Activated CD8-positive, alpha-beta T cell treated with anti-CD3 and anti-CD28 coated beads for 36 hours (primary cell): Measurements from ENCODE around the gene LRP3. TPM values are rescaled to one million over a fixed set of nuclear protein-coding genes. Genes with fewer than 3 reads are reported as not detected.
A peak's percentile ranks its signal among the peaks of the same experiment; 100 is the strongest.

Experiments
- ATAC-seq: fragments of 200-7000 bp; cut with Tn5 transposase; one replicate; pipeline ENCODE4 v1.10.0; 2021; ENCODE audit warnings: mild to moderate bottlenecking, moderate library complexity
- CTCF ChIA-PET: fragments of 350-600 bp; sonication (Branson Sonifier 250); formaldehyde crosslinking; loops from one replicate; lab custom pipeline; 2021; ENCODE audit warnings: antibody characterized with exemption; lab: Charles Lee
- POLR2A ChIA-PET: fragments of 350-600 bp; sonication (Branson Sonifier 250); formaldehyde crosslinking; loops from one replicate; lab custom pipeline; 2021; ENCODE audit warnings: antibody characterized with exemption; lab: Charles Lee
- DNase-seq: peaks from one replicate; pipeline ENCODE4 v3.0.0-alpha.2; 2020
- H3K27ac Mint-ChIP-seq: one replicate; pipeline ENCODE4 v1.8.0; 2021; ENCODE audit warnings: mild to moderate bottlenecking, mixed read lengths
- H3K27me3 Mint-ChIP-seq: one replicate; pipeline ENCODE4 v1.8.0; 2021; ENCODE audit warnings: mixed read lengths
- H3K36me3 Mint-ChIP-seq: one replicate; pipeline ENCODE4 v1.8.0; 2021; ENCODE audit warnings: low read depth, mixed read lengths
- H3K4me1 Mint-ChIP-seq: one replicate; pipeline ENCODE4 v1.8.0; 2021; ENCODE audit warnings: low read depth, mixed read lengths
- H3K4me3 Mint-ChIP-seq: one replicate; pipeline ENCODE4 v1.8.0; 2021; ENCODE audit warnings: mild to moderate bottlenecking, moderate library complexity, mixed read lengths
- H3K9me3 Mint-ChIP-seq: one replicate; pipeline ENCODE4 v1.8.0; 2021; ENCODE audit warnings: mixed read lengths
- CTCF ChIP-seq: fragments of 200-600 bp; IDR thresholded peaks from one replicate; pipeline ENCODE4 v1.8.0; 2022; ENCODE audit warnings: antibody characterized with exemption, mild to moderate bottlenecking
- intact Hi-C: fragments of 100-400 bp; cut with micrococcal nuclease; formaldehyde crosslinking; loops from one replicate; pipeline ENCODE4 v1.10.0; 2022
- total RNA-seq, 2 experiments: library from RNA; stranded (reverse); gene quantifications; one replicate each; pipeline ENCODE4 v1.2.3, GENCODE V29; 2021

LRP3 gene
- total RNA-seq, 2 experiments from 2014 or later: 0.27 to 0.31 TPM

- DNase-seq: no peak
Observed at GRCh38 chr19:33175156-33175782, 18.9 kb upstream of the LRP3 start.

GRCh38 chr19:33175886-33176669, 18.1 kb upstream of the LRP3 start:
- CTCF ChIA-PET: interaction anchor here (0.6 to 4.7 kb wide), 19 partner anchors 8 to 240 kb away, joined by 3 to 28 read pairs (median 5); partner anchors contain the start of genes CEBPA and CEBPG
- peak overlapping the region; percentile 86 for H3K4me3 Mint-ChIP-seq
- TF ChIP-seq CTCF: no peak

More at GRCh38 chr19:33175156-33175782, 18.9 kb upstream of the LRP3 start:
- no peaks in the 10 kb centered on the region for H3K9me3 Mint-ChIP-seq
- H3K4me3 Mint-ChIP-seq: peak overlapping the region; percentile 86
- no peak overlapping the region for H3K27ac Mint-ChIP-seq
- H3K27me3 Mint-ChIP-seq: peaks cover 2% of the 10 kb centered on the region
- no peak for TF ChIP-seq CTCF
- POLR2A ChIA-PET: interaction anchor here (1.0 to 5.5 kb wide), 3 partner anchors 11 to 31 kb away, joined by 3 to 52 read pairs (median 6); no protein-coding TSS in a partner anchor
- intact Hi-C loops: no loop called here
- CTCF ChIA-PET: interaction anchor here (1.2 to 4.7 kb wide), 5 partner anchors 9 to 55 kb away, joined by 3 to 28 read pairs (median 24); no protein-coding TSS in a partner anchor
- peaks cover 6% of the 10 kb centered on the region for H3K36me3 Mint-ChIP-seq
- peaks cover 31% of the 10 kb centered on the region for H3K4me1 Mint-ChIP-seq
- no peak for ATAC-seq

GRCh38 chr19:33176670-33177416, 17.3 kb upstream of the LRP3 start:
- TF ChIP-seq CTCF: no peak
- ChIA-PET CTCF (interaction anchor here (0.6 to 4.7 kb wide), 18 partner anchors 7 to 239 kb away, joined by 3 to 28 read pairs (median 5); partner anchors contain the start of genes CEBPA and CEBPG), POLR2A (interaction anchor here (0.7 to 5.5 kb wide), 13 partner anchors 10 to 619 kb away, joined by 3 to 52 read pairs (median 3); partner anchors contain the start of genes GPATCH1 and KCTD15)
- ATAC-seq (peak; percentile 93), DNase-seq (peak; percentile 98)
- H3K4me1 Mint-ChIP-seq: peaks cover 31% of the 10 kb centered on the region
- H3K27me3 Mint-ChIP-seq: peaks cover 2% of the 10 kb centered on the region
- intact Hi-C loops: no loop called here
- peak overlapping the region; percentile 84 for H3K27ac Mint-ChIP-seq
- peak overlapping the region; percentile 86 for H3K4me3 Mint-ChIP-seq
- H3K36me3 Mint-ChIP-seq: peaks cover 6% of the 10 kb centered on the region
- no peaks in the 10 kb centered on the region for H3K9me3 Mint-ChIP-seq

More at GRCh38 chr19:33175886-33176669, 18.1 kb upstream of the LRP3 start:
- Mint-ChIP-seq H3K27me3 (peaks cover 2% of the 10 kb centered on the region), H3K36me3 (peaks cover 6% of the 10 kb centered on the region), H3K4me1 (peaks cover 31% of the 10 kb centered on the region), H3K9me3 (no peaks in the 10 kb centered on the region), H3K27ac (peak overlapping the region; percentile 84)
- no peak for ATAC-seq
- POLR2A ChIA-PET: interaction anchor here (0.7 to 5.5 kb wide), 11 partner anchors 11 to 620 kb away, joined by 3 to 52 read pairs (median 3); partner anchors contain the start of genes GPATCH1 and KCTD15
- intact Hi-C loops: no loop called here
- DNase-seq: peak; percentile 21

- Mint-ChIP-seq H3K9me3 (no peaks in the 10 kb centered on the region), H3K27me3 (peaks cover 2% of the 10 kb centered on the region), H3K36me3 (peaks cover 4% of the 10 kb centered on the region), H3K4me3 (peak overlapping the region; percentile 86), H3K27ac (peak overlapping the region; percentile 84), H3K4me1 (peaks cover 29% of the 10 kb centered on the region)
- ChIA-PET POLR2A (interaction anchor here (0.8 to 5.5 kb wide), 4 partner anchors 14 to 96 kb away, joined by 3 to 52 read pairs (median 4); partner anchors contain the start of gene GPATCH1), CTCF (interaction anchor here (0.9 to 4.0 kb wide), 14 partner anchors 10 to 201 kb away, joined by 3 to 27 read pairs (median 6); partner anchors contain the start of genes CEBPA and CEBPG)
- peak; percentile 29 for TF ChIP-seq CTCF
- ATAC-seq (no peak), DNase-seq (peak; percentile 72)
- intact Hi-C loops: no loop called here
Observed at GRCh38 chr19:33177417-33177979, 16.6 kb upstream of the LRP3 start.
